NCI-H774 (cell line): ENCODE results near the gene PLXNC1.

ENCODE experiments used
- DNase-seq: peaks from one replicate; lab custom pipeline; 2025; lab: John Stamatoyannopoulos, UW

PLXNC1 gene

GRCh38 chr12:94353130-94353529, 204.8 kb downstream of the PLXNC1 start:
- no peak for DNase-seq
